ENCODE measurements around the gene ASB15. TPM values are rescaled to one million over a fixed set of nuclear protein-coding genes. Genes with fewer than 3 reads are reported as not detected.
A peak's percentile ranks its signal among the peaks of the same experiment; 100 is the strongest.
"Not testable (repeated sequence)": the region's sequence is repeated elsewhere in the genome, so short reads cannot be mapped to it uniquely, and the experiment has no call there.

The ASB15 gene
- total RNA-seq, 1 experiment from 2014 or later: not detected

- no peak for DNase-seq (ENCODE audit: low spot score)
Observed at GRCh38 chr7:123598657-123599056, 3.0 kb upstream of the ASB15 start.

GRCh38 chr7:123599766-123600165, 1.9 kb upstream of the ASB15 start:
- DNase-seq (ENCODE audit: low spot score): no peak

- no peak for DNase-seq (ENCODE audit: low spot score)
Observed at GRCh38 chr7:123600876-123601275, 745 bp upstream of the ASB15 start.

- DNase-seq (ENCODE audit: low spot score): no peak
Observed at GRCh38 chr7:123602648-123603047, 1.0 kb downstream of the ASB15 start.

GRCh38 chr7:123604739-123605138, 3.1 kb downstream of the ASB15 start:
- no peak for DNase-seq (ENCODE audit: low spot score)

GRCh38 chr7:123607423-123607975, 5.9 kb downstream of the ASB15 start:
- DNase-seq (ENCODE audit: low spot score): no peak

GRCh38 chr7:123608991-123609882, 7.6 kb downstream of the ASB15 start:
- no peak for DNase-seq (ENCODE audit: low spot score)

- DNase-seq (ENCODE audit: low spot score): no peak
Observed at GRCh38 chr7:123609883-123610239, 8.2 kb downstream of the ASB15 start.

GRCh38 chr7:123612024-123612423, 10.4 kb downstream of the ASB15 start:
- no peak for DNase-seq (ENCODE audit: low spot score)

GRCh38 chr7:123615344-123615743, 13.7 kb downstream of the ASB15 start:
- DNase-seq (ENCODE audit: low spot score): no peak

GRCh38 chr7:123616223-123616622, 14.6 kb downstream of the ASB15 start:
- no peak for DNase-seq (ENCODE audit: low spot score)

GRCh38 chr7:123621707-123622106, 20.1 kb downstream of the ASB15 start:
- no peak for DNase-seq (ENCODE audit: low spot score)

GRCh38 chr7:123622660-123623386, 21.2 kb downstream of the ASB15 start:
- no peak for DNase-seq (ENCODE audit: low spot score)

- DNase-seq (ENCODE audit: low spot score): no peak
Observed at GRCh38 chr7:123624527-123625183, 23.0 kb downstream of the ASB15 start.

- no peak for DNase-seq (ENCODE audit: low spot score)
Observed at GRCh38 chr7:123625254-123625653, 23.6 kb downstream of the ASB15 start.

- no peak for DNase-seq (ENCODE audit: low spot score)
Observed at GRCh38 chr7:123627851-123628250, 26.2 kb downstream of the ASB15 start.

- DNase-seq (ENCODE audit: low spot score): no peak
Observed at GRCh38 chr7:123628829-123629228, 27.2 kb downstream of the ASB15 start.

- DNase-seq (ENCODE audit: low spot score): no peak
Observed at GRCh38 chr7:123629281-123629680, 27.7 kb downstream of the ASB15 start.

- DNase-seq (ENCODE audit: low spot score): no peak
Observed at GRCh38 chr7:123632808-123633207, 31.2 kb downstream of the ASB15 start.

- DNase-seq (ENCODE audit: low spot score): peak; percentile 65
Observed at GRCh38 chr7:123633553-123633952, 31.9 kb downstream of the ASB15 start.

GRCh38 chr7:123634011-123634573, 32.5 kb downstream of the ASB15 start:
- DNase-seq (ENCODE audit: low spot score): not testable (repeated sequence)

Data from A172 (cell line).